Astrocyte (in vitro differentiated cells and primary cell): Measurements from ENCODE around the gene EVA1B. TPM values are rescaled to one million over a fixed set of nuclear protein-coding genes. Genes with fewer than 3 reads are reported as not detected.

Source experiments
- DNase-seq: peaks from one replicate; pipeline ENCODE4 v3.0.0-alpha.2; 2010; ENCODE audit warnings: low read depth
- FAIRE-seq: peaks from 2 replicates; lab custom pipeline; 2011; peaks lifted over from hg19 to GRCh38; lab: Jason Lieb, UNC
- H2AFZ ChIP-seq: 2 replicates; pipeline ENCODE4 v1.6.0; 2012; ENCODE audit warnings: low read depth, low read length, inconsistent platforms
- H3K27ac ChIP-seq: 2 replicates; pipeline ENCODE4 v1.5.1; 2011; ENCODE audit warnings: low read depth, low read length, inconsistent platforms
- H3K27me3 ChIP-seq: 2 replicates; pipeline ENCODE4 v1.6.0; 2011; ENCODE audit warnings: low read length, inconsistent platforms; ENCODE audit not compliant: insufficient read depth
- H3K36me3 ChIP-seq: 2 replicates; pipeline ENCODE4 v1.5.1; 2011; ENCODE audit warnings: low read length, inconsistent platforms; ENCODE audit not compliant: insufficient read depth
- H3K4me1 ChIP-seq: 2 replicates; pipeline ENCODE4 v1.5.1; 2011; ENCODE audit warnings: low read length, inconsistent platforms; ENCODE audit not compliant: insufficient read depth
- H3K4me2 ChIP-seq: 2 replicates; pipeline ENCODE4 v1.6.0; 2012; ENCODE audit warnings: low read length, inconsistent platforms
- H3K4me3 ChIP-seq: 2 replicates; pipeline ENCODE4 v1.5.1; 2011; ENCODE audit warnings: low read depth, mild to moderate bottlenecking, low read length, inconsistent platforms; ENCODE audit not compliant: insufficient read depth
- H3K79me2 ChIP-seq: 2 replicates; pipeline ENCODE4 v1.6.0; 2012; ENCODE audit warnings: mild to moderate bottlenecking, low read length, inconsistent platforms; ENCODE audit not compliant: insufficient read depth
- H3K9ac ChIP-seq: 2 replicates; pipeline ENCODE4 v1.6.0; 2012; ENCODE audit warnings: mild to moderate bottlenecking, low read length, inconsistent platforms
- H3K9me3 ChIP-seq: 2 replicates; pipeline ENCODE4 v1.5.1; 2012; ENCODE audit warnings: low read depth, mild to moderate bottlenecking, low read length, inconsistent platforms; ENCODE audit not compliant: insufficient read depth
- H4K20me1 ChIP-seq: 2 replicates; pipeline ENCODE4 v1.6.0; 2012; ENCODE audit warnings: low read length, inconsistent platforms; ENCODE audit not compliant: insufficient read depth
- H3K27ac Mint-ChIP-seq: one replicate; pipeline ENCODE4 v1.8.0; 2021; ENCODE audit warnings: mild to moderate bottlenecking, mixed read lengths; ENCODE audit not compliant: unreplicated experiment
- H3K27me3 Mint-ChIP-seq: one replicate; pipeline ENCODE4 v1.8.0; 2021; ENCODE audit warnings: low read depth, mixed read lengths; ENCODE audit not compliant: unreplicated experiment
- H3K36me3 Mint-ChIP-seq: one replicate; pipeline ENCODE4 v1.8.0; 2021; ENCODE audit warnings: low read depth, mixed read lengths; ENCODE audit not compliant: unreplicated experiment
- H3K4me1 Mint-ChIP-seq: one replicate; pipeline ENCODE4 v1.8.0; 2021; ENCODE audit warnings: low read depth, mixed read lengths; ENCODE audit not compliant: unreplicated experiment
- H3K4me3 Mint-ChIP-seq: one replicate; pipeline ENCODE4 v1.8.0; 2021; ENCODE audit warnings: mild to moderate bottlenecking, moderate library complexity, mixed read lengths; ENCODE audit not compliant: unreplicated experiment
- H3K9me3 Mint-ChIP-seq: one replicate; pipeline ENCODE4 v1.8.0; 2021; ENCODE audit warnings: mild to moderate bottlenecking, mixed read lengths; ENCODE audit not compliant: unreplicated experiment
- CTCF ChIP-seq: IDR thresholded peaks from 2 replicates; pipeline ENCODE4 v1.5.1; 2011; ENCODE audit warnings: low read depth, mild to moderate bottlenecking, inconsistent platforms, low read length, moderate library complexity; ENCODE audit not compliant: insufficient read depth
- EZH2 ChIP-seq: IDR thresholded peaks from 2 replicates; pipeline ENCODE4 v1.6.1; 2012; ENCODE audit warnings: mild to moderate bottlenecking, low read length, inconsistent platforms; ENCODE audit not compliant: insufficient read depth
- total RNA-seq: library from RNA; stranded (reverse); gene quantifications from 2 replicates; pipeline ENCODE4 v1.2.1, GENCODE V29; 2021

EVA1B gene
- total RNA-seq, 1 donor from 2014 or later = 57.3 TPM

- H3K4me3 ChIP-seq = no peak overlapping the region
- peaks cover 24% of the 10 kb centered on the region for H3K36me3 Mint-ChIP-seq
- peaks cover 47% of the 10 kb centered on the region for H3K36me3 ChIP-seq
- H2AFZ ChIP-seq = no peak overlapping the region
- FAIRE-seq (no peak), DNase-seq (no peak)
- H3K4me1 ChIP-seq = peaks cover 14% of the 10 kb centered on the region
- no peaks in the 10 kb centered on the region for H3K27me3 ChIP-seq
- no peaks in the 10 kb centered on the region for H3K9me3 Mint-ChIP-seq
- no peaks in the 10 kb centered on the region for H3K9me3 ChIP-seq
- TF ChIP-seq EZH2 (no peak), CTCF (no peak)
- H3K4me2 ChIP-seq = no peak overlapping the region
- H3K9ac ChIP-seq = no peak overlapping the region
- peaks cover 71% of the 10 kb centered on the region for H4K20me1 ChIP-seq
- H3K27ac ChIP-seq = peak overlapping the region; percentile 47
- H3K4me3 Mint-ChIP-seq = peak overlapping the region; percentile 48
- peak overlapping the region; percentile 47 for H3K27ac Mint-ChIP-seq
- H3K4me1 Mint-ChIP-seq = peaks cover 28% of the 10 kb centered on the region
- H3K79me2 ChIP-seq = peaks cover 15% of the 10 kb centered on the region
- no peaks in the 10 kb centered on the region for H3K27me3 Mint-ChIP-seq
Observed at GRCh38 chr1:36300526-36300925, 22.9 kb downstream of the EVA1B start.

- Mint-ChIP-seq H3K4me1 (peaks cover 22% of the 10 kb centered on the region), H3K27me3 (no peaks in the 10 kb centered on the region), H3K9me3 (no peaks in the 10 kb centered on the region), H3K27ac (no peak overlapping the region), H3K4me3 (no peak overlapping the region), H3K36me3 (peaks cover 20% of the 10 kb centered on the region)
- Histone ChIP-seq H2AFZ (no peak overlapping the region), H3K4me3 (no peak overlapping the region), H3K9me3 (no peaks in the 10 kb centered on the region), H3K27ac (no peak overlapping the region), H3K27me3 (no peaks in the 10 kb centered on the region), H3K9ac (no peak overlapping the region), H3K4me2 (no peak overlapping the region), H4K20me1 (peaks cover 70% of the 10 kb centered on the region), H3K79me2 (peaks cover 20% of the 10 kb centered on the region), H3K36me3 (peaks cover 55% of the 10 kb centered on the region), H3K4me1 (peaks cover 14% of the 10 kb centered on the region)
- TF ChIP-seq EZH2 = no peak
- no peak for TF ChIP-seq CTCF
- FAIRE-seq (no peak), DNase-seq (no peak)
Observed at GRCh38 chr1:36298640-36299039, 24.8 kb downstream of the EVA1B start.

- Mint-ChIP-seq H3K4me1 (peaks cover 16% of the 10 kb centered on the region), H3K36me3 (peaks cover 13% of the 10 kb centered on the region)
Observed at GRCh38 chr1:36297062-36297461, 26.4 kb downstream of the EVA1B start.

More at GRCh38 chr1:36297062-36297461, 26.4 kb downstream of the EVA1B start:
- Histone ChIP-seq H3K9ac (no peak overlapping the region), H3K4me2 (no peak overlapping the region), H3K36me3 (peaks cover 54% of the 10 kb centered on the region), H3K4me1 (peaks cover 14% of the 10 kb centered on the region), H3K27ac (no peak overlapping the region), H3K27me3 (no peaks in the 10 kb centered on the region), H2AFZ (no peak overlapping the region), H3K79me2 (peaks cover 25% of the 10 kb centered on the region), H4K20me1 (peaks cover 64% of the 10 kb centered on the region), H3K4me3 (no peak overlapping the region), H3K9me3 (no peaks in the 10 kb centered on the region)
- Mint-ChIP-seq H3K27ac (no peak overlapping the region), H3K27me3 (no peaks in the 10 kb centered on the region), H3K9me3 (no peaks in the 10 kb centered on the region), H3K4me3 (no peak overlapping the region)
- peak; percentile 32 for FAIRE-seq
- TF ChIP-seq EZH2 (no peak), CTCF (no peak)
- DNase-seq = no peak
